WI38 (cell line): ENCODE data around the gene PRR36.

Experiments used
- H3K4me3 ChIP-seq: 2 replicates; pipeline ENCODE4 v1.5.1; 2011; ENCODE audit warnings: low read depth, mild to moderate bottlenecking, control low read depth, low read length
- CTCF ChIP-seq: IDR thresholded peaks from 2 replicates; pipeline ENCODE4 v1.5.1; 2012; ENCODE audit warnings: low read depth, mild to moderate bottlenecking, control low read depth, low read length

PRR36 gene

GRCh38 chr19:7901337-7901736, 27.1 kb upstream of the PRR36 start:
- no peak overlapping the region for H3K4me3 ChIP-seq
- TF ChIP-seq CTCF: no peak

DNA sequence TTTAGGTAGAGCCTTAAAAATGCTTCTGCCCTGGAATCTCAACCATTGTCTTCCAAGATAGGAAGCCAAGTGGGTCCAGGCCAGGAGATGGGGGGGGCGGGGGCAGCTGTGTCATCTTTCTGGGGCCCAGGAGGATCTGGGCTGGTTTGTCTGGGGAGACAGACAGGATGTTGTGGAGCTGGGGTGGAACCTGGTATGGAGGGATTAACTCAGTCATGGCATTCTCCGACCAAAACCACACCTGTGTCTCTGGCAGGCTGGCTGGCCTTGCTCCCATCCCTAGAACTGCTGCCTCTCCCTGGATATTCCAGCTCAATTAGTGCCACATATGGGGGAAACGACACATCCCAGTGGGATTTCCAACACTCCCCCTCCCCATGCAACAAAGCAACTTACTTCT, 26.7 kb upstream of the PRR36 start:
- H3K4me3 ChIP-seq: no peak overlapping the region
- no peak for TF ChIP-seq CTCF

DNA sequence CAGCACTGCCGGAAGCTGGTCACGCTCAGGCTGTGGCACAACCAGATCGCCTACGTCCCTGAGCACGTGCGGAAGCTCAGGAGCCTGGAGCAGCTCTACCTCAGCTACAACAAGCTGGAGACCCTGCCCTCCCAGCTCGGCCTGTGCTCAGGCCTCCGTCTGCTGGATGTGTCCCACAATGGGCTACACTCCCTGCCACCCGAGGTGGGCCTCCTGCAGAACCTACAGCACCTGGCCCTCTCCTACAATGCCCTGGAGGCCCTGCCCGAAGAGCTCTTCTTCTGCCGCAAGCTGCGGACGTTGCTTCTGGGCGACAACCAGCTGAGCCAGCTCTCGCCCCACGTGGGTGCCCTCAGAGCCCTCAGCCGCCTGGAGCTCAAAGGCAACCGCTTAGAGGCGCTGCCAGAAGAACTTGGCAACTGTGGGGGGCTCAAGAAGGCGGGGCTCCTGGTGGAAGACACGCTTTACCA, 26.2 kb upstream of the PRR36 start:
- no peak for TF ChIP-seq CTCF
- H3K4me3 ChIP-seq: no peak overlapping the region

- TF ChIP-seq CTCF: no peak
- H3K4me3 ChIP-seq: no peak overlapping the region
Observed at GRCh38 chr19:7899751-7900378, 25.7 kb upstream of the PRR36 start.

GRCh38 chr19:7898967-7899366, 24.8 kb upstream of the PRR36 start:
- no peak for TF ChIP-seq CTCF
- no peak overlapping the region for H3K4me3 ChIP-seq

- no peak for TF ChIP-seq CTCF
- H3K4me3 ChIP-seq: no peak overlapping the region
Observed at GRCh38 chr19:7897292-7897691, 23.1 kb upstream of the PRR36 start.

- TF ChIP-seq CTCF: no peak
Observed at GRCh38 chr19:7895565-7895964, 21.4 kb upstream of the PRR36 start.

More at GRCh38 chr19:7895565-7895964, 21.4 kb upstream of the PRR36 start:
- no peak overlapping the region for H3K4me3 ChIP-seq
